Muscle of leg (tissue), 11 donors: Measurements from ENCODE around the gene BAIAP2L1. TPM values are rescaled to one million over a fixed set of nuclear protein-coding genes. Genes with fewer than 3 reads are reported as not detected.
A peak's percentile ranks its signal among the peaks of the same experiment; 100 is the strongest.

ENCODE experiments used
- DNase-seq: peaks from one replicate; pipeline ENCODE4 v3.0.0; 2013
- H3K27ac ChIP-seq: one replicate; pipeline ENCODE4 v1.5.1; 2013; ENCODE audit warnings: mild to moderate bottlenecking, low read length, control low read depth
- H3K27me3 ChIP-seq: one replicate; pipeline ENCODE4 v1.6.1; 2013; ENCODE audit warnings: low read length; ENCODE audit not compliant: control insufficient read depth, insufficient read depth
- H3K36me3 ChIP-seq: one replicate; pipeline ENCODE4 v1.6.1; 2013; ENCODE audit warnings: low read length; ENCODE audit not compliant: control insufficient read depth, insufficient read depth
- H3K4me1 ChIP-seq: one replicate; pipeline ENCODE4 v1.6.1; 2013; ENCODE audit warnings: low read length; ENCODE audit not compliant: control insufficient read depth, insufficient read depth
- H3K4me3 ChIP-seq: one replicate; pipeline ENCODE4 v1.5.1; 2013; ENCODE audit warnings: low read length, control low read depth
- H3K9me3 ChIP-seq: replicated peaks from 2 replicates; pipeline ENCODE4 v1.6.1; 2013; ENCODE audit warnings: low read depth, low read length; ENCODE audit not compliant: control insufficient read depth
- WGBS: methylation state at CpG from one replicate; pipeline ENCODE4 v1.1.5; 2013; ENCODE audit warnings: missing lambda C conversion rate; ENCODE audit not compliant: insufficient coverage; 5-methylcytosine and 5-hydroxymethylcytosine counted together
- polyA plus RNA-seq, 8 donors: library from polyadenylated mRNA; unstranded; fragments of 120-200 nt; gene quantifications; one replicate each; pipeline versions ENCODE4 v1.2.1 to v1.2.3, GENCODE V29; 2013; ENCODE audit warnings: inconsistent platforms in 1 of 8, low replicate concordance in 1 of 8; ENCODE audit not compliant: insufficient read length in 8 of 8, insufficient read depth in 1 of 8
- total RNA-seq: library from RNA; stranded (reverse); fragments of 120-200 nt; gene quantifications from one replicate; pipeline ENCODE4 v1.2.4, GENCODE V29; 2013

The BAIAP2L1 gene
- total and polyA plus RNA-seq, 9 donors, result 2.9 to 12.2 (median 6.8) TPM

- Histone ChIP-seq H3K4me3 (no peak overlapping the region), H3K4me1 (peaks cover 10% of the 10 kb centered on the region), H3K27me3 (no peaks in the 10 kb centered on the region), H3K27ac (no peak overlapping the region), H3K9me3 (peaks cover 2% of the 10 kb centered on the region), H3K36me3 (no peaks in the 10 kb centered on the region)
- WGBS, result 100% methylated on average over 2 of the region's 6 CpGs
- DNase-seq, result no peak
Measured at GRCh38 chr7:98376711-98377110, 24.2 kb downstream of the BAIAP2L1 start.

GRCh38 chr7:98375664-98376063 lies 25.2 kb downstream of the BAIAP2L1 start:
- DNase-seq, result no peak
- Histone ChIP-seq H3K4me1 (peaks cover 4% of the 10 kb centered on the region), H3K27ac (no peak overlapping the region), H3K9me3 (peaks cover 2% of the 10 kb centered on the region), H3K27me3 (no peaks in the 10 kb centered on the region), H3K36me3 (no peaks in the 10 kb centered on the region), H3K4me3 (no peak overlapping the region)
- WGBS, result 100% methylated on average over 1 of the region's 7 CpGs

DNA sequence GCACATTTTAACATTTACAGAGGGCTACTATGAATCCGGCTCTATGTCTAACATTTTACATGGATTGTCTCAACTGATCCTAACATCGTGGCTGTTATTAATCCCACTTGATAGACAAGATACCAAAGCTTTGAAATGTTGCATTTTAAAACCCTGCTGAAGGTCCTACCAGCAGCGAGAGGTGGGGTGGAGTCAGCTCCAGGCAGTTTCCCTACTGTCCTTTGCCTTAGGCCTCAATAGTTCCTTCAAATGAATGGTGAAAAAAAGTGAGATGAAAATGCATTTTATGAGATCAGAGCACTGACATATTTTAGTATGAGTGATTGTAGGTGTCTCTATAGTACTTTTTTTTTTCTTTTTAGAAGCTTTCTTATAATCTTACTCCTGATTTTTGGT lies 26.6 kb downstream of the BAIAP2L1 start:
- Histone ChIP-seq H3K36me3 (no peaks in the 10 kb centered on the region), H3K9me3 (no peaks in the 10 kb centered on the region), H3K4me3 (no peak overlapping the region), H3K4me1 (peaks cover 4% of the 10 kb centered on the region), H3K27me3 (no peaks in the 10 kb centered on the region), H3K27ac (no peak overlapping the region)
- DNase-seq, result no peak
- WGBS, result 93% methylated on average over 3 of the region's 3 CpGs

- Histone ChIP-seq H3K4me3 (no peak overlapping the region), H3K4me1 (peaks cover 7% of the 10 kb centered on the region), H3K27me3 (no peaks in the 10 kb centered on the region), H3K27ac (peak overlapping the region; percentile 47), H3K36me3 (no peaks in the 10 kb centered on the region), H3K9me3 (no peaks in the 10 kb centered on the region)
- 60% methylated on average over 1 of the region's 3 CpGs for WGBS
- peak; percentile 65 for DNase-seq
Measured at GRCh38 chr7:98372993-98373392, 27.9 kb downstream of the BAIAP2L1 start.

GRCh38 chr7:98369726-98370125 lies 31.2 kb downstream of the BAIAP2L1 start:
- WGBS, result 90% methylated on average over 2 of the region's 7 CpGs
- no peaks in the 10 kb centered on the region for H3K27me3 ChIP-seq
- no peak for DNase-seq
- no peak overlapping the region for H3K4me3 ChIP-seq
- peaks cover 10% of the 10 kb centered on the region for H3K4me1 ChIP-seq
- H3K27ac ChIP-seq, result no peak overlapping the region
- H3K36me3 ChIP-seq, result no peaks in the 10 kb centered on the region
- H3K9me3 ChIP-seq, result no peaks in the 10 kb centered on the region

DNA sequence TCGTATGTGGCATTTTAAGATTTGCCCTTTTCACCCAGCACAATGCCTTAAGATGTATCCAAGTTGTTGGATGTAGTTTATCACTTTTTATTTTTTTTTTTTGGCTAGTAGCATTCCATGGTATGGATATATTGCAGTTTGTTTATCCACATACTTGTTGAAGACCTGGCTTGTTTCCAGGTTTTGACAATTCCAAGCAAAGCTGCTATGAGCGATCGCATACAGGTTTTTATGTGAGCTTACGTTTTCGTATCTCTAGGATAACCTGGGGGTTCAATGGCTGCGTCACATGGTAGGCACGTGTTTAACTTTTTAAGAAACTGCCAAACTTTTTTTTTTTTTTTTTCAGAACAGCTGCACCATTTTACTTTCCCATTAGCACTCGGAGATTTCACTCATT lies 32.2 kb downstream of the BAIAP2L1 start:
- H3K27ac ChIP-seq, result peak overlapping the region; percentile 20
- DNase-seq, result peak; percentile 17
- no peaks in the 10 kb centered on the region for H3K27me3 ChIP-seq
- H3K4me1 ChIP-seq, result peaks cover 10% of the 10 kb centered on the region
- no peaks in the 10 kb centered on the region for H3K9me3 ChIP-seq
- 59% methylated on average over 6 of the region's 8 CpGs for WGBS
- no peak overlapping the region for H3K4me3 ChIP-seq
- no peaks in the 10 kb centered on the region for H3K36me3 ChIP-seq

DNA sequence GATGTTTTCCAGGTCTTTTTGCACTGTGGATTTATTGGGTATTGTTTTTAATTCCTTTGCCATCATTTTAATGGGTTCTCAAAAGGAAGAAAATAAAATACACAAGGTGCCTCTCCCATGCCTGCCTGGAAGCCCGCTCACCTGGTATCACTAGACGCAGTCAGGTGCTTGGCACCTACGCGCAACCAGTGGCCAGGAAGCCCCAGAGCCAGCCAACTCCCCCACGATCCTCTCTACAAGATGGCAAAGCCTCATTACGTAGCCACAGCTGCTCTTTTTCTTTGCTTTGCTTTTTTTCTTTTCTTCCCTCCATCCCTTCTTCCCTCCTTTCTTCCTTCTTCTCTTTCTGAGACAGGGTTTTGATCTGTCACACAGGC lies 34.3 kb downstream of the BAIAP2L1 start:
- no peaks in the 10 kb centered on the region for H3K36me3 ChIP-seq
- no peaks in the 10 kb centered on the region for H3K9me3 ChIP-seq
- H3K27me3 ChIP-seq, result no peaks in the 10 kb centered on the region
- H3K4me1 ChIP-seq, result peaks cover 6% of the 10 kb centered on the region
- peak overlapping the region; percentile 52 for H3K27ac ChIP-seq
- WGBS, result 88% methylated on average over 6 of the region's 6 CpGs
- no peak overlapping the region for H3K4me3 ChIP-seq
- DNase-seq, result no peak

DNA sequence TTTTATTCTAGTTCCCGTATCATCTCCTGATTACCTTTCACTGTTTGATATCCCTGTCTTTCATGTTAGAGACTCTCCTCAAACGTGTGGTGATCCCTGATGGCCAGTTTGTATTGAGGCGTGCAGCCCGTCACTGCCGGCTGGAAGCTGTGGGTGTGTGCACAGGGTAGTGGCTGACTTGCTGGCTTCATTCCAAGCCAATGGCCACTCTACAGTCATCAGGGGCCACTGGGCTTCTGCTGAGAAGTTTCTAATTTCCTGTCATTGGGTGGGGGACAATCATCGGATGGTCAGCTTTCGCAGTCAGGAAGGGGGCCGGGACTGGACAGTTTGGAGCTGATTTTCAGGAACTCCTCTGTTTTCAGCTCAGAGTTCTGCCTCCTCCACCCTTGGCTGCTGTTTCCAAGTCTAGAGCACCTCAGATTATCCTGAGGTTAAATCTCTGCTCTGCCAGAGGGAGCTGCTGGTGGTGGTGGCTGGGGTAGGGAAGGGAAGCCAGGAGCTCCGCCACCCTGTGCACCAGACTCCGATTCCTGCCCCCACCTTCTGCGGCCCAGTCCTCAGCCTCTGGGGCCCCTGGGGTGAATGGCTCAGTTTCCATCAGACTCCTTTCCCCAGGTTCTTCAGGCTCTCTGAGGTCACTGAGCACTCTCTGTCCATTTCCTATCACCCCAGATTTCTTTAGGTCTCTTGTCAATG lies 34.9 kb downstream of the BAIAP2L1 start:
- 77% methylated on average over 5 of the region's 11 CpGs for WGBS
- peak; percentile 40 for DNase-seq
- Histone ChIP-seq H3K4me3 (no peak overlapping the region), H3K36me3 (no peaks in the 10 kb centered on the region), H3K27ac (peak overlapping the region; percentile 52), H3K9me3 (no peaks in the 10 kb centered on the region), H3K27me3 (no peaks in the 10 kb centered on the region), H3K4me1 (peaks cover 6% of the 10 kb centered on the region)

GRCh38 chr7:98364220-98364619 lies 36.7 kb downstream of the BAIAP2L1 start:
- WGBS, result 86% methylated on average over 4 of the region's 8 CpGs
- Histone ChIP-seq H3K27me3 (no peaks in the 10 kb centered on the region), H3K4me3 (no peak overlapping the region), H3K9me3 (no peaks in the 10 kb centered on the region), H3K27ac (no peak overlapping the region), H3K4me1 (peaks cover 5% of the 10 kb centered on the region), H3K36me3 (no peaks in the 10 kb centered on the region)
- DNase-seq, result no peak

- no CpG with 5 or more reads among the region's 4 CpGs for WGBS
Measured at GRCh38 chr7:98362517-98362916, 38.4 kb downstream of the BAIAP2L1 start.

More at GRCh38 chr7:98362517-98362916, 38.4 kb downstream of the BAIAP2L1 start:
- Histone ChIP-seq H3K27ac (no peak overlapping the region), H3K4me3 (no peak overlapping the region), H3K4me1 (peaks cover 3% of the 10 kb centered on the region), H3K36me3 (no peaks in the 10 kb centered on the region), H3K9me3 (no peaks in the 10 kb centered on the region), H3K27me3 (no peaks in the 10 kb centered on the region)
- no peak for DNase-seq
